CD4-positive, CD25-positive, alpha-beta regulatory T cell (primary cell): Measurements from ENCODE around the gene CNGB1. TPM values are rescaled to one million over a fixed set of nuclear protein-coding genes. Genes with fewer than 3 reads are reported as not detected.
"Not testable (repeated sequence)": the region's sequence is repeated elsewhere in the genome, so short reads cannot be mapped to it uniquely, and the experiment has no call there.

Experiments
- ATAC-seq, 2 donors: fragments of 150-1000 bp; cut with Tn5 transposase; one replicate each; pipeline ENCODE4 v1.10.0; 2021; ENCODE audit warnings: low read depth in 2 of 2, moderate number of reproducible peaks in 2 of 2, moderate library complexity in 1 of 2
- DNase-seq, 3 donors: peaks; one replicate each; pipeline versions ENCODE4 v3.0.0 to v3.0.0-alpha.2; 2012 to 2022; ENCODE audit warnings: mixed read lengths in 1 of 3
- H3K27ac ChIP-seq: one replicate; pipeline ENCODE4 v1.7.0; 2013; ENCODE audit warnings: mild to moderate bottlenecking, low read length; ENCODE audit not compliant: insufficient read depth, poor library complexity, severe bottlenecking
- H3K27me3 ChIP-seq: one replicate; pipeline ENCODE4 v1.7.0; 2013; ENCODE audit warnings: low read length; ENCODE audit not compliant: control insufficient read depth, insufficient read depth
- H3K36me3 ChIP-seq: one replicate; pipeline ENCODE4 v1.7.0; 2013; ENCODE audit warnings: mild to moderate bottlenecking, low read length, moderate library complexity; ENCODE audit not compliant: control insufficient read depth, insufficient read depth
- H3K4me1 ChIP-seq: 2 replicates; pipeline ENCODE4 v1.7.0; 2013; ENCODE audit warnings: mild to moderate bottlenecking, low read length; ENCODE audit not compliant: insufficient read depth, control insufficient read depth, poor library complexity, severe bottlenecking
- H3K4me3 ChIP-seq: one replicate; pipeline ENCODE4 v1.7.0; 2013; ENCODE audit warnings: low read depth, mild to moderate bottlenecking, low read length, moderate library complexity
- H3K9me3 ChIP-seq, 2 experiments: 1 replicate in 1 of 2; 2 replicates in 1 of 2; pipeline ENCODE4 v1.7.0; 2013; ENCODE audit warnings: low read length in 2 of 2, mild to moderate bottlenecking in 1 of 2, moderate library complexity in 1 of 2; ENCODE audit not compliant: control insufficient read depth in 2 of 2
- H3K27ac Mint-ChIP-seq, 3 donors: one replicate each; pipeline ENCODE4 v1.8.0; 2020 to 2022; ENCODE audit warnings: mild to moderate bottlenecking in 3 of 3, mixed read lengths in 3 of 3, moderate library complexity in 2 of 3
- H3K27me3 Mint-ChIP-seq: one replicate; pipeline ENCODE4 v1.8.0; 2022; ENCODE audit warnings: mild to moderate bottlenecking, mixed read lengths
- H3K36me3 Mint-ChIP-seq: one replicate; pipeline ENCODE4 v1.8.0; 2020; ENCODE audit warnings: mixed read lengths
- H3K4me1 Mint-ChIP-seq, 4 donors: one replicate each; pipeline ENCODE4 v1.8.0; 2020 to 2022; ENCODE audit warnings: mixed read lengths in 4 of 4, mild to moderate bottlenecking in 1 of 4
- H3K4me3 Mint-ChIP-seq, 4 donors: one replicate each; pipeline ENCODE4 v1.8.0; 2020 to 2022; ENCODE audit warnings: mild to moderate bottlenecking in 4 of 4, mixed read lengths in 4 of 4, moderate library complexity in 3 of 4
- H3K9me3 Mint-ChIP-seq, 7 donors: one replicate each; pipeline ENCODE4 v1.8.0; 2020 to 2022; ENCODE audit warnings: mixed read lengths in 7 of 7, mild to moderate bottlenecking in 3 of 7, moderate library complexity in 2 of 7
- polyA plus RNA-seq, 4 donors: library from polyadenylated mRNA; unstranded; fragments of 300-500 nt; fragmentation: Illumina TruSeq; gene quantifications; one replicate each; pipeline ENCODE4 v1.2.3, GENCODE V29; 2021
- total RNA-seq: library from RNA; stranded (reverse); gene quantifications from one replicate; pipeline ENCODE4 v1.2.3, GENCODE V29; 2022

The CNGB1 gene
- total and polyA plus RNA-seq, 5 donors from 2014 or later = not detected

DNA sequence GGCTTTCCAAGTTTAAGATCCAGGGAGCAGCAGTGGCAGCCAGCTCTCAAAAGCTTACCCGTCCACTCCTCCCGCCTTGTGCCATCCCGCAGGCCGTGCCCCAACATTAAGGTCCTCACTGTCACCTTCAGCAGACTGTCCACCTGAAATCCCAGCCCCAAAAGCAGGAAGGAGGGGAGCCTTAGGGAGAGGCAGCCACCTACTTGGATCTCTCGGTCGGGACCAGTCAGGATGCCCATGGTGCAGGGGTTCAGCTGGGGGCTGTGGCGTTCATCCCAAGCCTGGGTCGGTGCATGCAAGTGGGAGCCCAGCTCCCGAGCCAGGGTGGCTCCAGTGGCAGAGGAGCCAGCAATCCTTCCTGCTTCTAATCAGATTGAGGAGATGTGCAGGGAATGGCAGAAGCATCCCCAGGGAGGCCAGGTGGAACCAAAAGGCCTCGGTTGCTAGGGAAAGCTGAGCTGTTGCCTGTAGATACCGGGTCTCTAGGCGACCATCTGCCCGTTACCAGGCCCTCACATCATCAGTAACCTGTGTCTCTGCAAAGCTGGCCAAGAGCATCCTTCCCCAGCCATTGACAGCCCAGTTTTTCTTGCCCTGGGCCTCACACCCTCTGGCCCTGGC is 24.6 kb downstream of the CNGB1 start:
- H3K4me1 Mint-ChIP-seq = no peaks in the 10 kb centered on the region
- H3K4me3 Mint-ChIP-seq = no peak overlapping the region
- Histone ChIP-seq H3K9me3 (no peaks in the 10 kb centered on the region), H3K36me3 (no peaks in the 10 kb centered on the region), H3K27me3 (no peaks in the 10 kb centered on the region), H3K4me1 (no peaks in the 10 kb centered on the region), H3K4me3 (no peak overlapping the region), H3K27ac (no peak overlapping the region)
- H3K36me3 Mint-ChIP-seq = no peaks in the 10 kb centered on the region
- H3K9me3 Mint-ChIP-seq = no peaks in the 10 kb centered on the region
- H3K27ac Mint-ChIP-seq = no peak overlapping the region
- DNase-seq (no peak), ATAC-seq (no peak)
- peaks cover 11% of the 10 kb centered on the region for H3K27me3 Mint-ChIP-seq

DNA sequence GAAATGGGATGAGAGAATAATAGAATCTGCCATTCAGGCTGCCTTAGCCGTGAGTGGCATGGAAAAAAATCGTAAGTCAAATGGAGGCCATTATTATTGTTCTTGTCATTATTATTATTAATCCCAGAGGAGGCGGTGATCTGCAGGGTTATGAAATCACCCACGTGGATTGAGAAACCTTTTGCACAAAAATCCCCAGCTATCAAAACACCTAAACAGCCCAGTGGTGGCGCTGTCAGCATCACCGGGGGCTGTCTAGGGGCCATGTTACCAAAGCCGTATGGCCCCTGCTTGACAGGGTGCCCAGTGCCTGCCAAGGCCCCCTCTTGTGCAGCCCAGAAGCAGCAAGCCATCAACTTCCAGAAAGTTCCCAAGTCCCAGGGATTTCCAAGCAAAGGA is 25.2 kb downstream of the CNGB1 start:
- Histone ChIP-seq H3K27me3 (no peaks in the 10 kb centered on the region), H3K9me3 (no peaks in the 10 kb centered on the region), H3K27ac (no peak overlapping the region), H3K4me3 (no peak overlapping the region), H3K4me1 (no peaks in the 10 kb centered on the region), H3K36me3 (no peaks in the 10 kb centered on the region)
- H3K4me3 Mint-ChIP-seq = no peak overlapping the region
- H3K36me3 Mint-ChIP-seq = no peaks in the 10 kb centered on the region
- H3K9me3 Mint-ChIP-seq = no peaks in the 10 kb centered on the region
- no peaks in the 10 kb centered on the region for H3K4me1 Mint-ChIP-seq
- no peak for DNase-seq
- no peak for ATAC-seq
- H3K27me3 Mint-ChIP-seq = peaks cover 11% of the 10 kb centered on the region
- H3K27ac Mint-ChIP-seq = no peak overlapping the region

DNA sequence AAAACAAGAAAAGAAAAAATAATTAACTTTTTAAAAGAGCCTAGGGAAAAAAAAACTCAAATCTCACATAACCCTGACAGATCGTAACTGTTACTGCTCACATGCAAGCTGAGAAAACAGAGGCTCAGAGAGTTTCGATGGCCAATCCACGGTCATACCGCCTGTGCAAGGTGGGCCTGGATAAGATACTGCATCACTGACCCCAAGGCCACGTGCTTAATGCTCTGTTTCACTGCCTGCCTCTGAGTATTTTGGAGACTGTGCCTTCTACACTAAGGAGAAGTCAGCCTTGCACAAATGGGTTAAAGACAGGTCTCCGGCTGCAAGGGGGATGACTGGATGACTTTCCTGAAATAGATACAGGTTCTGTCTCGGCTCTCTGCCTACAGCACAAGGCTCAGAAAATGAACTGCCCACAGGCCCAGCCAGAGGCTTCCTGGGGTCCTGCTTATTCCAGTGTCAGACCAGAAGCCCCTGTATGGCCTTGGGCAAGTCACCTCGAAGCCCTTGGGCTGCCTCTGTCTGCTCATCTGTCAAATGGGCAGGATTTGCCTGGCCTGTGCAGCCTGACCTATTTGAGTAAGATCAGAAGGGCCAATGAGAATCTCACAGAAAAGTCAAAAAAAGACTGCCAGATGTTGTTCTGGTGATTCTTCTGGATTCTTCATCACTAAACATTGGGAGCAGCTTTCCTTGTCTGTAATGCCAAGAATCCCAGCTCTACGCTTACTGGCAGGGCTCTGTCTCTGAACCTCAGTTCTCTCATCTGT is 25.8 kb downstream of the CNGB1 start:
- Mint-ChIP-seq H3K36me3 (no peaks in the 10 kb centered on the region), H3K9me3 (no peaks in the 10 kb centered on the region), H3K4me1 (no peaks in the 10 kb centered on the region), H3K27ac (no peak overlapping the region), H3K4me3 (no peak overlapping the region), H3K27me3 (peaks cover 11% of the 10 kb centered on the region)
- Histone ChIP-seq H3K4me1 (no peaks in the 10 kb centered on the region), H3K4me3 (no peak overlapping the region), H3K9me3 (no peaks in the 10 kb centered on the region), H3K36me3 (no peaks in the 10 kb centered on the region), H3K27me3 (no peaks in the 10 kb centered on the region), H3K27ac (no peak overlapping the region)
- ATAC-seq = no peak
- no peak for DNase-seq

DNA sequence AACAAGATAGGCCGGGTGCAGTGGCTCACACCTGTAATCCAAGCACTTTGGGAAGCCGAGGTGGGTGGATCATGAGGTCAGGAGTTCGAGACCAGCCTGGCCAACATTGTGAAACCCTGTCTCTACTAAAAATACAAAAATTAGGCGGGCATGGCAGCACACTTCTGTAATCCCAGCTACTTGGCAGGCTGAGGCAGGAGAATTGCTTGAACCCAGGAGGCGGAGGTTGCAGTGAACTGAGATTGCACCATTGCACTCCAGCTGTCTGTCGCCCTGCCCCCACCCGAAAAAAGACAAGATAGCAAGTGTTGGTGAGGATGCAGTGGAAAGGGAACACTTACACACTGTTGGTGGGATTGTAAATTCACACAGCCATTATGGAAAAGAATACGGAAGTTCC is 27.5 kb downstream of the CNGB1 start:
- not testable (repeated sequence) for ATAC-seq, DNase-seq, H3K27ac Mint-ChIP-seq, H3K27me3 Mint-ChIP-seq, H3K4me1 ChIP-seq, H3K27ac ChIP-seq, H3K36me3 Mint-ChIP-seq, H3K4me3 ChIP-seq, H3K36me3 ChIP-seq, H3K4me3 Mint-ChIP-seq, H3K4me1 Mint-ChIP-seq, H3K27me3 ChIP-seq, H3K9me3 Mint-ChIP-seq, H3K9me3 ChIP-seq

DNA sequence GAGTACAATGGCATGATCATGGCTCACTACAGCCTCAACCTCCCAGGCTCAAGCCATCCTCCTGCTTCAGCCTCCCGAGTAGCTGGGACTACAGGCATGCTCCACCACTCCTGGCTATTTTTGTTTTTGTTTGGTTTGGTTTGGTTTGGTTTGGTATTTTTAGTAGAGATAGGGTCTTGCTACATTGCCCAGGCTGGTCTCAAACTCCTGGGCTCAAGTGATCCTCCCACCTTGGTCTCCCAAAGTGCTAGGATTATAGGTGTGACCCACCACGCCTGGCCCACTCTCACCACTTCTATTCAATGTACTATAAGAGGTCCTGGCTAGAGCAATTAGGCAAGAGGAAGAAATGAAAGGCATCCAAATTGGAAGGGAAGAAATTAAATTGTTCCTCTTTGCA is 29.0 kb downstream of the CNGB1 start:
- not testable (repeated sequence) for DNase-seq, H3K27ac Mint-ChIP-seq, H3K9me3 ChIP-seq

DNA sequence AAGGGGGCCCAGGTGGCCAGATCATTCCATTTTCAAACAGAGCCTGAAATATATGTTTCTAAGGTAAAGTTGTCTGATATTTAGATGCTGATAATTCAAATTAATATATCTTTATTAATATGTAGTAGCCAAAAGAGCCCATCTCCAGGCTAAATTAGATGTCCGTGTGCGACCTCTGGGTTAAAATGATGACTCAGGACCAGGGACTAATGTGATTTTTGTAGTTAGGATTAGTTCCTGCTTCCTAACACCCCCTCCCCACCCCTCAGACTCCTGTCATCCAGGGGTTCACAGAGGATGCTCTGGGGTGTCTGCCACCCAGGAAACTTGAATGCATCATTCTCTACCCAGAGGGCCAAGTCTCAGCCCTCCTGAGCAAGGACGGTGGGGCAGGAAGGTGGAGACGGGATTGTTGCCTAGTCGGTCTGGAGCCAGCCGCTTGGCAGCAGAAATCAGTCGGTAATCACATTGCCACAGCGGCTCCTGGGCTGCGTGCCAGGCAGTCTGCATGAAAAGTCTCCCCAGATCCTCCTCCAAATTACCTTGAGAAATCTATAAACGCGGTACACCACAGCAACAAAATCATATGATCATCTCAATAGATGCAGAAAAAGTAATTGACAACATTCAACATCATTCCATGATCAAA is 29.8 kb downstream of the CNGB1 start:
- Histone ChIP-seq H3K36me3 (no peaks in the 10 kb centered on the region), H3K9me3 (no peaks in the 10 kb centered on the region), H3K4me1 (no peaks in the 10 kb centered on the region), H3K4me3 (no peak overlapping the region), H3K27me3 (no peaks in the 10 kb centered on the region), H3K27ac (no peak overlapping the region)
- Mint-ChIP-seq H3K4me3 (no peak overlapping the region), H3K36me3 (no peaks in the 10 kb centered on the region), H3K9me3 (no peaks in the 10 kb centered on the region), H3K4me1 (no peaks in the 10 kb centered on the region), H3K27me3 (peaks cover 8% of the 10 kb centered on the region), H3K27ac (no peak overlapping the region)
- ATAC-seq = no peak
- DNase-seq = no peak

More for the DNA sequence above, 29.0 kb downstream of the CNGB1 start:
- H3K4me3 Mint-ChIP-seq, H3K9me3 Mint-ChIP-seq, ATAC-seq, H3K36me3 ChIP-seq, H3K4me1 ChIP-seq, H3K27me3 ChIP-seq, H3K4me3 ChIP-seq, H3K27ac ChIP-seq, H3K27me3 Mint-ChIP-seq, H3K4me1 Mint-ChIP-seq, H3K36me3 Mint-ChIP-seq: not testable (repeated sequence)

DNA sequence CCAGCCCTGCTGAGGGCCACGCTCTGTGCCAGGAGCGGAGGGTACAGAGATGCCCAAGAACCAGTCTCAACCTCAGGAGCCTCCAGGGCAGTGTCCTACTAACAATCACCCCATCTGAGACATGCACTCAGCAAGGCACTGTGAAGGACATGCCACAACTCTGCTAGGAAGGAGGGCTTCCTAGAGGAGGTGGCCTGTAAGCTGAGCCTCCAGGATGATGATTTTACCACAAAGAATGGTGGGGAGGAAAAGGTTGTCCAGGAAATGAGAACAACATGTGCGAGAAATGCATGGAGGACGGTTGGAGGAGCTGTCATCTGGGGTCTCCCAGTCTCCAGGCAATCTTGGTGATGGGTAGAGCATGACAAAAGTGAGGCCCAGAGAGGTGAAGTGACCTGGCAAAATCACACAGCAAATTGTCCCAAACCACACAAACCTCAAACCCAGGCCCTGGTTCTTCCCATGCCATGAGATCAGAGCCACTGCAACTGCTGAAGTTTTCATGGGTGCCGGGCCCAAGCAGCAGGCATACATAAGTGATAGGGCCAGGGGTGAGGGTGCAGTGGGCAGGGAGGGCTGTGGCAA is 30.5 kb downstream of the CNGB1 start:
- H3K36me3 Mint-ChIP-seq = no peaks in the 10 kb centered on the region
- Histone ChIP-seq H3K4me3 (no peak overlapping the region), H3K9me3 (no peaks in the 10 kb centered on the region), H3K27ac (no peak overlapping the region), H3K4me1 (no peaks in the 10 kb centered on the region), H3K27me3 (no peaks in the 10 kb centered on the region), H3K36me3 (no peaks in the 10 kb centered on the region)
- peaks cover 13% of the 10 kb centered on the region for H3K27me3 Mint-ChIP-seq
- DNase-seq (no peak), ATAC-seq (no peak)
- H3K27ac Mint-ChIP-seq = no peak overlapping the region
- no peaks in the 10 kb centered on the region for H3K4me1 Mint-ChIP-seq
- no peaks in the 10 kb centered on the region for H3K9me3 Mint-ChIP-seq
- no peak overlapping the region for H3K4me3 Mint-ChIP-seq
